Activated CD4-positive, alpha-beta memory T cell treated with anti-CD3 and anti-CD28 coated beads, Interleukin-2, amount 10 ng/mL, durations not matched to agents 7 days and 5 days (primary cell): ENCODE data around the gene PI4K2A. TPM values are rescaled to one million over a fixed set of nuclear protein-coding genes. Genes with fewer than 3 reads are reported as not detected.

Experiments
- CTCF ChIA-PET: fragments of 350-600 bp; sonication (Branson Sonifier 250); formaldehyde crosslinking; loops from one replicate; lab custom pipeline; 2021; ENCODE audit warnings: antibody characterized with exemption, inconsistent platforms; lab: Charles Lee
- POLR2A ChIA-PET: fragments of 350-600 bp; sonication (Branson Sonifier 250); formaldehyde crosslinking; loops from one replicate; lab custom pipeline; 2021; ENCODE audit warnings: antibody characterized with exemption; lab: Charles Lee
- DNase-seq: peaks from one replicate; pipeline ENCODE4 v3.0.0-alpha.2; 2020
- H3K27ac Mint-ChIP-seq: one replicate; pipeline ENCODE4 v1.8.0; 2021; ENCODE audit warnings: mild to moderate bottlenecking, mixed read lengths
- H3K27me3 Mint-ChIP-seq: one replicate; pipeline ENCODE4 v1.8.0; 2021; ENCODE audit warnings: mixed read lengths
- H3K36me3 Mint-ChIP-seq: one replicate; pipeline ENCODE4 v1.8.0; 2021; ENCODE audit warnings: low read depth, mixed read lengths
- H3K4me1 Mint-ChIP-seq: one replicate; pipeline ENCODE4 v1.8.0; 2021; ENCODE audit warnings: mixed read lengths
- H3K4me3 Mint-ChIP-seq: one replicate; pipeline ENCODE4 v1.8.0; 2021; ENCODE audit warnings: mild to moderate bottlenecking, mixed read lengths
- H3K9me3 Mint-ChIP-seq: one replicate; pipeline ENCODE4 v1.8.0; 2021; ENCODE audit warnings: mixed read lengths
- total RNA-seq, 2 experiments: library from RNA; stranded (reverse); gene quantifications; one replicate each; pipeline ENCODE4 v1.2.3, GENCODE V29; 2021

Gene PI4K2A
- total RNA-seq, result 10 to 100 TPM; 13.3 TPM

- H3K27ac Mint-ChIP-seq, result peak within 1 kb of the TSS; percentile 81
- POLR2A ChIA-PET, result interaction anchor here (0.5 to 2.3 kb wide), 10 partner anchors 9 to 227 kb away, joined by 3 to 13 read pairs (median 3); partner anchors contain the start of genes AVPI1 and ZFYVE27
- H3K4me3 Mint-ChIP-seq, result peak within 1 kb of the TSS; percentile 95
- CTCF ChIA-PET, result interaction anchor here (0.8 to 2.6 kb wide), 5 partner anchors 9 to 69 kb away, joined by 3 to 11 read pairs (median 3); partner anchors contain the start of gene AVPI1
- H3K36me3 Mint-ChIP-seq, result peaks cover 21% of the 10 kb centered on the region
- peaks cover 23% of the 10 kb centered on the region for H3K4me1 Mint-ChIP-seq
- DNase-seq, result peak; percentile 99
- H3K9me3 Mint-ChIP-seq, result no peaks in the 10 kb centered on the region
- no peaks in the 10 kb centered on the region for H3K27me3 Mint-ChIP-seq
These were observed at the start of gene PI4K2A for GRCh38 chr10:97640174-97640867. Gene PI4K2A, plus strand, starts transcription at chr10:97640671. Its CDS starts 72 bp downstream, at chr10:97640743.

DNA sequence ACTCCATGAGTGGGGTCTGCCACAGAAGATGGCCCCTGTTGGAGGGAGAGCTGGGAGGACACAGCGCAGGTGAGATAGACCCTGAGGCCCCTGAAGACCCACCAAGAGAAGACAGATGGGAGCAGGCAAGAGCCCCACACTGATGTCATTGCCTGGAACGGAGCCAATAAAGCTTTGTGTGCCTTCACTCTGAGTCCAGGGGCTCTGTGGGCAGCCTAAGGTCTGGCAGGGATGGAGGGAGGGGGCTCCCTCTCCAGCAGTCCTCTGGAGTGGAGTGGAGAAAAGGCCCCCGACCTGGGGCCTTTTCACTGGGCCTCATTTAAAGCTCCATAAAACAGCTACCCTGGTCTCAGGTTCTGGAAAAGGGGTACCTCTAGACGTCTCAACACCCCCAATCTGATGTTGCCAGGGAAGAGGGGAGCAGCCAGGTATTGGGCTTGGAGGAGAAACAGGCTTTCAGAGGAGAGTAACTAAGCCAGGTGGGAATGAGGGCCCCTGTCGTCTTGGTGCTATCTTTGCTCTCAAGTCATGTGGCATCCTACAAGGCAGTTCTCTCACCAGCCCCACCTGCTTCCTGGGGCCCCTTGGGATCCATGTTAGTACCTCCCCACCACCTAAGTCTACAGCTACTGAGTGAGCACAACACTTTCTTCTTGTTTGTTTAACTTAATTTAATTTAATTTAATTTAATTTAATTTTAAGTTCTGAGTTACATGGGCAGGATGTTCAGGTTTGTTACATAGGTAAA, 49.5 kb upstream of the PI4K2A start:
- no peak for DNase-seq
- ChIA-PET CTCF (interaction anchor here (0.7 to 0.8 kb wide), 2 partner anchors 14 to 444 kb away, joined by 3 to 5 read pairs; no protein-coding TSS in a partner anchor), POLR2A (interaction anchor here (1.6 kb wide), 1 partner anchor 10 kb away, joined by 3 read pairs; no protein-coding TSS in a partner anchor)
- Mint-ChIP-seq H3K9me3 (no peaks in the 10 kb centered on the region), H3K27ac (no peak overlapping the region), H3K4me3 (no peak overlapping the region), H3K27me3 (peaks cover 2% of the 10 kb centered on the region), H3K36me3 (no peaks in the 10 kb centered on the region), H3K4me1 (peaks cover 18% of the 10 kb centered on the region)

GRCh38 chr10:97593421-97593820, 47.0 kb upstream of the PI4K2A start:
- H3K27ac Mint-ChIP-seq, result no peak overlapping the region
- H3K4me3 Mint-ChIP-seq, result no peak overlapping the region
- no peaks in the 10 kb centered on the region for H3K36me3 Mint-ChIP-seq
- DNase-seq, result no peak
- H3K9me3 Mint-ChIP-seq, result no peaks in the 10 kb centered on the region
- peaks cover 18% of the 10 kb centered on the region for H3K4me1 Mint-ChIP-seq
- H3K27me3 Mint-ChIP-seq, result no peaks in the 10 kb centered on the region
- ChIA-PET CTCF (interaction anchor here (1.7 kb wide), 1 partner anchor 21 kb away, joined by 4 read pairs; the partner anchor contains the start of gene ANKRD2), POLR2A (no interaction called here)

GRCh38 chr10:97596101-97597082, 44.1 kb upstream of the PI4K2A start:
- DNase-seq, result no peak
- Mint-ChIP-seq H3K9me3 (no peaks in the 10 kb centered on the region), H3K27me3 (no peaks in the 10 kb centered on the region), H3K4me1 (no peaks in the 10 kb centered on the region), H3K36me3 (no peaks in the 10 kb centered on the region), H3K4me3 (no peak overlapping the region), H3K27ac (no peak overlapping the region)
- ChIA-PET POLR2A (no interaction called here), CTCF (interaction anchor here (1.1 kb wide), 1 partner anchor 25 kb away, joined by 3 read pairs; no protein-coding TSS in a partner anchor)

GRCh38 chr10:97597778-97598177, 42.7 kb upstream of the PI4K2A start:
- Mint-ChIP-seq H3K4me3 (no peak overlapping the region), H3K36me3 (no peaks in the 10 kb centered on the region), H3K27ac (no peak overlapping the region), H3K4me1 (no peaks in the 10 kb centered on the region), H3K9me3 (no peaks in the 10 kb centered on the region), H3K27me3 (no peaks in the 10 kb centered on the region)
- CTCF ChIA-PET, result interaction anchor here (2.6 kb wide), 1 partner anchor 26 kb away, joined by 10 read pairs; the partner anchor contains the start of gene ANKRD2
- POLR2A ChIA-PET, result no interaction called here
- DNase-seq, result no peak

GRCh38 chr10:97598407-97599271, 41.8 kb upstream of the PI4K2A start:
- H3K9me3 Mint-ChIP-seq, result no peaks in the 10 kb centered on the region
- no peaks in the 10 kb centered on the region for H3K36me3 Mint-ChIP-seq
- no peak overlapping the region for H3K27ac Mint-ChIP-seq
- CTCF ChIA-PET, result interaction anchor here (2.6 kb wide), 1 partner anchor 27 kb away, joined by 10 read pairs; the partner anchor contains the start of gene ANKRD2
- no peak overlapping the region for H3K4me3 Mint-ChIP-seq
- POLR2A ChIA-PET, result no interaction called here
- no peaks in the 10 kb centered on the region for H3K27me3 Mint-ChIP-seq
- DNase-seq, result no peak
- H3K4me1 Mint-ChIP-seq, result no peaks in the 10 kb centered on the region

- CTCF ChIA-PET, result interaction anchor here (2.6 kb wide), 1 partner anchor 27 kb away, joined by 10 read pairs; the partner anchor contains the start of gene ANKRD2
- Mint-ChIP-seq H3K27me3 (no peaks in the 10 kb centered on the region), H3K9me3 (no peaks in the 10 kb centered on the region), H3K27ac (no peak overlapping the region), H3K4me3 (no peak overlapping the region), H3K36me3 (no peaks in the 10 kb centered on the region), H3K4me1 (no peaks in the 10 kb centered on the region)
- POLR2A ChIA-PET, result no interaction called here
- no peak for DNase-seq
These were observed 41.2 kb upstream of the PI4K2A start for GRCh38 chr10:97599272-97599619.

DNA sequence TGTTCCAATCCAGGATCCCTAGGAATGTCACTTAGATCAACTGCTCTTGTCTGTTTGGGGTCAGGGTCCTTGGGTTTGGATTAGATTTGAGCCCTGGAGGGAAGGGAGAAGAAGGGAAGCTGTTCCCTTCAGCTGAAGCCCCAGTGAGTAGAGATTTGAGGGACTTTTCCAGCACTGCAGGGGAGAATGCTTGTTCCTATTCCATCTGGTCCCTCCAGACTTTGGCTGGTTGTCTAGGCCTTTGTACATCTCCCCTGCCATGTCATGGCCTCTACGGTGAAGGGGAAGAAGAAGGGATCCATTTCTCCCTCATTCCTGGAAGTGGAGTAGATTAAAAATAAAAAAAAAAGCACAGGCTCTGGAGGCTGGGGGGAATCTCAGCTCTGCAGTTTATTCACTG, 39.9 kb upstream of the PI4K2A start:
- Mint-ChIP-seq H3K9me3 (no peaks in the 10 kb centered on the region), H3K27ac (no peak overlapping the region), H3K27me3 (no peaks in the 10 kb centered on the region), H3K4me1 (no peaks in the 10 kb centered on the region), H3K4me3 (no peak overlapping the region), H3K36me3 (no peaks in the 10 kb centered on the region)
- CTCF ChIA-PET, result interaction anchor here (0.8 kb wide), 1 partner anchor 106 kb away, joined by 3 read pairs; no protein-coding TSS in a partner anchor
- DNase-seq, result no peak
- POLR2A ChIA-PET, result interaction anchor here (1.1 kb wide), 1 partner anchor 10 kb away, joined by 3 read pairs; no protein-coding TSS in a partner anchor

- DNase-seq, result no peak
- no peaks in the 10 kb centered on the region for H3K4me1 Mint-ChIP-seq
- ChIA-PET CTCF (interaction anchor here (0.8 kb wide), 1 partner anchor 107 kb away, joined by 3 read pairs; no protein-coding TSS in a partner anchor), POLR2A (interaction anchor here (1.1 kb wide), 1 partner anchor 11 kb away, joined by 3 read pairs; no protein-coding TSS in a partner anchor)
- no peak overlapping the region for H3K4me3 Mint-ChIP-seq
- H3K27me3 Mint-ChIP-seq, result no peaks in the 10 kb centered on the region
- H3K36me3 Mint-ChIP-seq, result no peaks in the 10 kb centered on the region
- H3K9me3 Mint-ChIP-seq, result no peaks in the 10 kb centered on the region
- H3K27ac Mint-ChIP-seq, result no peak overlapping the region
These were observed 38.9 kb upstream of the PI4K2A start for GRCh38 chr10:97601268-97602215.

DNA sequence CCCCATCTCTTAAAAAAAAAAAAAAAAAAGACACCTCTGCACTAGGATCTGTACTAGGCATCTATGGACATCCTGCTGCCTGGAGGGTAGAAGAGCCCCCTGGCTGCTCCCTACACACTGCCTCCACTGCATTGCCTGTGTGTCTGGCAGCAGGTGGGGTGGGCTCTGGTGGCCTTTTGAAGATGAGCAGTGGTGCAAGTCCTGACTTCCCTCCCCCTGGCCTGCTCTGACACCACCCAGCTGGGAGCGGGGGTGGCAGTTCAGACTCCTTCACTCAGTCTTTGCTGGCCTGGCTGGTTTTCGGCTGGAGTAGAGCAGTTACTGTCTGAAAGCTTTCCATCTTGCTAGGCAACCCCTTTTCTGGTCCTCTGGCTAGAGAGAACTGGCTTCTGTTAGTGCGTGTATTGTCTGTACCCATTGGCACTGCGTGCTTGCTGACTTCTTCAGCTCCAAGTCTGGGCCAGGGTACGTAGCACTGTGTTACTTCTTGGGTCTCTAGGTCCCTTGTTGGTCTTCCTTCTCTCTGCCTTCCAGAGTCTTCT, 33.3 kb upstream of the PI4K2A start:
- Mint-ChIP-seq H3K27ac (no peak overlapping the region), H3K4me3 (no peak overlapping the region), H3K27me3 (peaks cover 1% of the 10 kb centered on the region), H3K9me3 (no peaks in the 10 kb centered on the region), H3K4me1 (no peaks in the 10 kb centered on the region), H3K36me3 (no peaks in the 10 kb centered on the region)
- ChIA-PET POLR2A (no interaction called here), CTCF (no interaction called here)
- no peak for DNase-seq
